PFSK-1 (cell line): ENCODE measurements around the gene TMIE.

Source experiments
- FOXP2 ChIP-seq: optimal IDR thresholded peaks from 2 replicates; pipeline ENCODE3; 2011; ENCODE audit warnings: borderline replicate concordance, control low read depth, inconsistent platforms; ENCODE audit not compliant: insufficient read depth; ENCODE audit errors: extremely low read length, extremely low read depth
- POLR2AphosphoS5 ChIP-seq: IDR thresholded peaks from 2 replicates; pipeline ENCODE4 v1.6.1; 2012; ENCODE audit warnings: low read depth, mild to moderate bottlenecking, control low read depth, low read length, moderate library complexity
- REST ChIP-seq, 2 experiments: IDR thresholded peaks; 2 replicates each; pipeline versions ENCODE4 v1.6.1 to v1.8.0; 2011 to 2012; ENCODE audit warnings: low read depth in 2 of 2, low read length in 2 of 2, control low read depth in 1 of 2, inconsistent platforms in 1 of 2, mild to moderate bottlenecking in 1 of 2, moderate library complexity in 1 of 2; ENCODE audit not compliant: insufficient read depth in 1 of 2
- SIN3A ChIP-seq: IDR thresholded peaks from 2 replicates; pipeline ENCODE4 v1.6.1; 2012; ENCODE audit warnings: mild to moderate bottlenecking, low read length, moderate library complexity, borderline replicate concordance; ENCODE audit not compliant: insufficient read depth
- TAF1 ChIP-seq: IDR thresholded peaks from 2 replicates; pipeline ENCODE4 v1.6.1; 2012; ENCODE audit warnings: low read length, control low read depth, borderline replicate concordance; ENCODE audit not compliant: insufficient read depth

The TMIE gene

GRCh38 chr3:46666453-46666845, 34.7 kb upstream of the TMIE start:
- no peak for TF ChIP-seq POLR2AphosphoS5
- no peak for TF ChIP-seq REST (IDR thresholded peaks at IDR 0.05; ENCODE audit: insufficient read depth in 1 of 2, low read depth in 2 of 2, low read length in 2 of 2)
- TF ChIP-seq FOXP2 = no peak
- no peak for TF ChIP-seq SIN3A
- TF ChIP-seq TAF1 = no peak

GRCh38 chr3:46667061-46667621, 34.1 kb upstream of the TMIE start:
- no peak for TF ChIP-seq REST (IDR thresholded peaks at IDR 0.05; ENCODE audit: insufficient read depth in 1 of 2, low read depth in 2 of 2, low read length in 2 of 2)
- no peak for TF ChIP-seq TAF1
- no peak for TF ChIP-seq FOXP2
- no peak for TF ChIP-seq POLR2AphosphoS5
- TF ChIP-seq SIN3A = no peak

- TF ChIP-seq SIN3A (no peak), FOXP2 (no peak), POLR2AphosphoS5 (no peak), TAF1 (no peak), REST (IDR thresholded peaks at IDR 0.05; ENCODE audit: insufficient read depth in 1 of 2, low read depth in 2 of 2, low read length in 2 of 2) (no peak)
Observed at GRCh38 chr3:46667657-46668056, 33.5 kb upstream of the TMIE start.

- TF ChIP-seq POLR2AphosphoS5 = no peak
- TF ChIP-seq FOXP2 = no peak
- TF ChIP-seq REST (IDR thresholded peaks at IDR 0.05; ENCODE audit: insufficient read depth in 1 of 2, low read depth in 2 of 2, low read length in 2 of 2) = no peak
- TF ChIP-seq SIN3A = no peak
Observed at GRCh38 chr3:46668116-46668515, 33.1 kb upstream of the TMIE start.

- TF ChIP-seq SIN3A = no peak
- no peak for TF ChIP-seq POLR2AphosphoS5
- TF ChIP-seq FOXP2 = no peak
- TF ChIP-seq TAF1 = no peak
Observed at GRCh38 chr3:46668591-46668990, 32.6 kb upstream of the TMIE start.
